GM12891 (cell line): ENCODE measurements around the gene PLOD1.
"Not testable (repeated sequence)": the region's sequence is repeated elsewhere in the genome, so short reads cannot be mapped to it uniquely, and the experiment has no call there.

Source experiments
- DNase-seq: peaks from one replicate; pipeline ENCODE4 v3.0.0; 2011; ENCODE audit warnings: low spot score; ENCODE audit not compliant: insufficient read length
- FAIRE-seq: peaks from 2 replicates; lab custom pipeline; 2011; peaks lifted over from hg19 to GRCh38; lab: Jason Lieb, UNC
- PAX5 ChIP-seq: IDR thresholded peaks from 2 replicates; pipeline ENCODE4 v1.6.1; 2011; ENCODE audit warnings: low read length, moderate library complexity, mild to moderate bottlenecking; ENCODE audit not compliant: insufficient read depth, severe bottlenecking
- POLR2A ChIP-seq: IDR thresholded peaks from 2 replicates; pipeline ENCODE4 v1.6.1; 2011; ENCODE audit warnings: low read depth, low read length, control low read depth
- POLR2AphosphoS5 ChIP-seq: IDR thresholded peaks from 2 replicates; pipeline ENCODE4 v1.6.1; 2011; ENCODE audit warnings: low read depth, low read length, control low read depth
- POU2F2 ChIP-seq: IDR thresholded peaks from 2 replicates; pipeline ENCODE4 v1.6.1; 2011; ENCODE audit warnings: low read depth, mild to moderate bottlenecking, control low read depth, low read length, moderate library complexity
- SPI1 ChIP-seq: IDR thresholded peaks from 2 replicates; pipeline ENCODE4 v1.6.1; 2011; ENCODE audit warnings: low read depth, low read length, control low read depth
- TAF1 ChIP-seq: IDR thresholded peaks from 2 replicates; pipeline ENCODE4 v1.6.1; 2011; ENCODE audit warnings: low read depth, low read length, control low read depth

The PLOD1 gene

DNA sequence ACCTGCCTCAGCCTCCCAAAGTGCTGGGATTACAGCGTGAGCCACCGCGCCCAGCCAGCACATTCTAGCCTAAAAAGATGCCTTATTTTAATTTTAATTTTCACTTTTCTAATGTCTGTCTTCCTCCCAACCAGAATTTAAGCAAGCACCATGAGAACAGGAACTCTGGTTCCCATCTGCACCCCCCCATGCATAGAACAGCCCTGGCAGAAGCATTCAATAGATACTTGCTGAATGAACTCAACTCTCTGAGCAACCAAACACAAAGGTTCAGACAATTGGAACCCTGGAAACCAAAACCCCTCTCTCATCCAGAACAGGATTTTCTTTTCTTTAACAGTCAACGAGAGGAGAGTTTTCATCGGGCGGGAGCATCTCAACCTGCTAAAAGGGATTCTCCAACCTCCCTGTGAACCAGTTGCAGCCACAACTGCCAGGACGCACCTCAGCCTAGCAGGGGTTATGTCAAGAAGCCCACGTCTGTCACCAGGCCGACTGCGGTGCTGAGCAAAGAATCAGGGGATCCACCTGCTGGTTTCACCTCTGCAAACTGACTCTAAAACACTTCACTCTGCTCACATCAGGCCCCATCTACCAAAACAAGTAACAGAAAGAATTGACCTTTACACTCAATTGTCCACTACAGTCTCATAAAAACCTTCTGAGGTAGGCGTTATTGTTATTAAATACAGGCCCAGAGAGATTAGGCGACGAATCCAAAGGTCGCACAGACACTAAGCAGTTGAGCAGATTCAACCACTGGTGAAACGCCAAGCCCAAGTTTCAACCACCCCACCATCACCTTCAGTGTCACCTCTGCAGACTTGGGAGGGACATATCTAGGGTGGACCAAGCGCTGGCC is 10.0 kb upstream of the PLOD1 start:
- FAIRE-seq = no peak
- TF ChIP-seq PAX5 (no peak), POLR2AphosphoS5 (no peak), POLR2A (no peak), POU2F2 (no peak), SPI1 (no peak), TAF1 (no peak)
- DNase-seq = no peak

- peak; percentile 77 for FAIRE-seq
- DNase-seq = not testable (repeated sequence)
Observed at GRCh38 chr1:11925196-11925937, 9.2 kb upstream of the PLOD1 start.

DNA sequence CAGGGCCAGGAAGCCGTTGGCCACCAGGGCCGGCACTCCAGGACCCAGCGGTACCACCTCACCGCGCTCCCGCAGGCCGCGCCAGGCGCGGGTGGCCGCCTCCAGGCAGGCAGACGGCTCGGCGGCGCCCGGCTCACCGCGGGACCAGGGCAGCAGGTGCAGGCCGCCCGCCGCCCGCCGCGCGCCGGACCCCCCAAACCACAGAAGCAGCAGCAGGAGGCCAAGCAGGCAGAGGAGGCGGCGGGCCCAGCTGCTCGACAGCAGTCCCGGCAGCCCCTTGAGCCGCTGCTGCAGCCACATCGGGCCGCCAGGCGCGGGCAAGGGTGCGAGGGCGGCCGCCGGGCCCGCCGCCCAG is 8.6 kb upstream of the PLOD1 start:
- TF ChIP-seq SPI1 = no peak
- no peak for TF ChIP-seq POU2F2
- no peak for TF ChIP-seq TAF1
- no peak for TF ChIP-seq POLR2A
- no peak for TF ChIP-seq PAX5
- TF ChIP-seq POLR2AphosphoS5 = no peak
- DNase-seq (no peak), FAIRE-seq (peak; percentile 40)

DNA sequence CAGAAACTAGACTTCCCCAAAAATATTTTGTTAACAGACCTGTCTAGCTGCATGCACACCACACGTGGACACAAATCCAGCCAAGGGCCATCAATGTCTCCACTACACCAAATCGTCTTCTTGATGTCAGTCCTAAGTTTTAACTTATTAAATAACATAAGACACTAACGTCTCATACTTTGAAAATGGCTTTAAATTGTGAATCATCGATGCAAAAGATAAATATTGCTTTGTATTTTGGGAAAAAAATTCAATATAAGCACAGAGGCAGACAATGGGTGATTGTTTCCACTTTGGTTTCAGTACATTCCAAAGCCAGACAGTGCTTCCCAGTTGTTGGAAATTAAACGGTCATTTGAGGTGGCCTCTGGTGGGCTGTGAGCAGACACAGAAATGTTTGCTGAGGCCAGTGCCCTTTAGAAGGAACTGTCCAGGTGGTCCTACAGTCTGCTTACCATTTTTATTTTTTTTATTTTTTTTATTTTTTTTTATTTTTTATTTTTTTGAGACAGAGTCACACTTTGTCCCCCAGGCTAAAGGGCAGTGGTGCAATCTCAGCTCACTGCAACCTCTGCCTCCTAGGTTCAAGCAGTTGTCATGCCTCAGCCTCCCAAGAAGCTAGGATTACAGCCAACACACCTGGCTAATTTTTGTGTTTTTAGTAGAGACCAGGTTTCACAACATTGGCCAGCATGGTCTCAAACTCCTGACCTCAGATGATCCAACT is 6.5 kb upstream of the PLOD1 start:
- DNase-seq = no peak
- FAIRE-seq = no peak
- TF ChIP-seq SPI1 = no peak
- no peak for TF ChIP-seq POLR2A
- TF ChIP-seq TAF1 = no peak
- TF ChIP-seq POU2F2 = no peak
- TF ChIP-seq PAX5 = no peak
- TF ChIP-seq POLR2AphosphoS5 = no peak

GRCh38 chr1:11929849-11930248 is 4.7 kb upstream of the PLOD1 start:
- FAIRE-seq (peak; percentile 60), DNase-seq (no peak)

DNA sequence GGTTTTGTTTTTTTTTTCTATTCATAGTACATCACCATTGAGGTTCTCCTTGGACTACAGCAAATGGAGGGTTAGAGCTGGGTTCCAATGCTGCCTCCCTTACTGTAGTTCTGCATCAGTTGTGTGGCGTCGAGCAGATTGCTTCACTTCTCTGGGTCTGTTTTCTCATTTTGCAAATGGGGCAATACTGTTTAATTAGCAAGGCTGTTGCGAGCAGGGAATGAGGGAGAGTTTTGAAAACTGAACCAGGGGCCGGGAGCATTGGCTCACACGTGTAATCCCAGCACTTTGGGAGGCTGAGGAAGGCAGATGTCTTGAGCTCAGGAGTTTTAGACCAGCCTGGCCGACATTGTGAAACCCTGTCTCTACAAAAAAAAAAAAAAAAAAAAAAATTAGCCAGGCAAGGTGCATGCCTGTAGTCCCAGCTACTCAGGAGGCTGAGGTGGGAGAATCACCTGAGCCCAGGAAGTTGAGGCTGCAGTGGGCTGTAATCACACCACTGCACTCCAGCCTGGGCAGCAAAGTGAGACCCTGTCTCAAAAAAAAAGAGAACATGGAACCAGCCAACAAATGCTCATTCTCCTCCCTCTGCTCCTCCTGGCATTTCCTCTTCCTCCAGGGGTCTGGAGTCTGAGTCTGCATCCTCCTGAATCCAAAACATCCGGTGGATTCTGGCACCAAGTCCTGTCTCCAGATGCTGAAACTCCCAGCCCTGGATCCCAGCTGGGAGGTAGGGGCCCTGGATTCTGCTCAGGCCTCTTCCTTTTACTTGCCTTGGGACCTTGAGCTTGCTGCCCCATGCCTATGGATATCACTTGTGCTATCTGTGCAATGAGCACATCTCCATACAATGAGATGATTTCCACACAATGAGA is 3.7 kb upstream of the PLOD1 start:
- DNase-seq (no peak), FAIRE-seq (no peak)
- TF ChIP-seq POU2F2 = no peak

More at GRCh38 chr1:11929849-11930248, 4.7 kb upstream of the PLOD1 start:
- no peak for TF ChIP-seq POLR2A
- TF ChIP-seq POLR2AphosphoS5 = no peak
- TF ChIP-seq SPI1 = no peak
- no peak for TF ChIP-seq TAF1
- no peak for TF ChIP-seq POU2F2
- no peak for TF ChIP-seq PAX5

DNA sequence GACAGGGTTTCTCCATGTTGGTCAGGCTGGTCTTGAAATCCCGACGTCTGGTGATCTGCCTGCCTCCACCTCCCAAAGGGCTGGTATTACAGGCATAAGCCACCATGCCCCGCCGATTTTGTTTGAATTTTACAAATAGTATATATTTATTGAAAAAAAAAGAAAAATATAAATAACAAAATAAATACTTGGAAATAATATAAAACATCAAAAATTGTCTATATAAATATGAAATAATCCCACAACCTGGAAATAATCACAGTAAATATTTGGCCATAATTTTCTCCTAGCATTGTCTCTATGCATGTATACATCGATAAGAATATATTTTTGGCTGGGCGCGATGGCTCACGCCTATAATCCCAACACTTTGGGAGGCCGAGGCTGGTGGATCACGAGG is 2.7 kb upstream of the PLOD1 start:
- DNase-seq = no peak
- no peak for TF ChIP-seq POLR2AphosphoS5
- FAIRE-seq = no peak

GRCh38 chr1:11935057-11935412 is 518 bp downstream of the PLOD1 start:
- DNase-seq (no peak), FAIRE-seq (no peak)
- no peak for TF ChIP-seq POLR2AphosphoS5
- no peak for TF ChIP-seq TAF1
- no peak for TF ChIP-seq SPI1

DNA sequence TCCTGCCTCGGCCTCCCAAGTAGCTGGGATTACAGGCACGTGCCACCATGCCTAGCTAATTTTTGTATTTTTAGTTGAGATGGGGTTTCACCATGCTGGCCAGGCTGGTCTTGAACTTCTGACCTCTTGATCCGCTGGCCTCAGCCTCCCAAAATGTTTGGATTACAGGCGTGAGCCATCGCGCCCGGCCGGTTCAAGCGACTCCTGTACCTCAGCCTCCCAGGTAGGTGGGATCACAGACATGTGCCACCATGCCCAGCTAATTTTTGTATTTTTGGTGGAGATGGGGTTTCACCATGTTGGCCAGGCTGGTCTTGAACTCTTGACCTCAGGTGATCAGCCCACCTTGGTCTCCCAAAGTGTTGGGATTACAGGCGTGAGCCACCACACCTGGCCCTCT is 1.2 kb downstream of the PLOD1 start:
- not testable (repeated sequence) for DNase-seq, FAIRE-seq
